KG1 (cell line): ENCODE measurements around the gene DNAJC22.
"Not testable (repeated sequence)": the region's sequence is repeated elsewhere in the genome, so short reads cannot be mapped to it uniquely, and the experiment has no call there.

Source experiments
- DNase-seq: peaks from one replicate; lab custom pipeline; 2025; lab: John Stamatoyannopoulos, UW

Gene DNAJC22

GRCh38 chr12:49375406-49375805, 28.7 kb downstream of the DNAJC22 start:
- DNase-seq, result no peak

GRCh38 chr12:49377386-49377785, 30.7 kb downstream of the DNAJC22 start:
- no peak for DNase-seq

- not testable (repeated sequence) for DNase-seq
Observed at GRCh38 chr12:49380184-49380583, 33.5 kb downstream of the DNAJC22 start.

- DNase-seq, result no peak
Observed at GRCh38 chr12:49388682-49389386, 42.1 kb downstream of the DNAJC22 start.

GRCh38 chr12:49389387-49389703, 42.7 kb downstream of the DNAJC22 start:
- no peak for DNase-seq

GRCh38 chr12:49397000-49397399, 50.3 kb downstream of the DNAJC22 start:
- no peak for DNase-seq

- no peak for DNase-seq
Observed at GRCh38 chr12:49400304-49400703, 53.6 kb downstream of the DNAJC22 start.
